Calu3 (cell line): Measurements from ENCODE around the gene CTCF. TPM values are rescaled to one million over a fixed set of nuclear protein-coding genes. Genes with fewer than 3 reads are reported as not detected.
A peak's percentile ranks its signal among the peaks of the same experiment; 100 is the strongest.

Source experiments
- BruUV-seq: library from RNA; stranded (reverse); fragments of 400-500 nt; replicated peaks from 2 replicates; lab custom pipeline; 2021; lab: Mats Ljungman, UMichigan
- CTCF ChIA-PET: fragments of 300-600 bp; sonication (Branson Sonifier 250); formaldehyde crosslinking; loops from one replicate; lab custom pipeline; 2022; ENCODE audit warnings: antibody characterized with exemption; lab: Charles Lee
- DNase-seq: peaks from one replicate; pipeline ENCODE4 v3.0.0; 2022
- H3K27ac Mint-ChIP-seq: one replicate; pipeline ENCODE4 v1.8.0; 2022; ENCODE audit warnings: mixed read lengths; ENCODE audit not compliant: unreplicated experiment
- H3K27me3 Mint-ChIP-seq: one replicate; pipeline ENCODE4 v1.8.0; 2022; ENCODE audit warnings: mixed read lengths; ENCODE audit not compliant: unreplicated experiment
- H3K36me3 Mint-ChIP-seq: one replicate; pipeline ENCODE4 v1.8.0; 2022; ENCODE audit warnings: mild to moderate bottlenecking, moderate library complexity, mixed read lengths; ENCODE audit not compliant: insufficient read depth, unreplicated experiment
- H3K4me1 Mint-ChIP-seq: one replicate; pipeline ENCODE4 v1.8.0; 2022; ENCODE audit warnings: mild to moderate bottlenecking, low read depth, mixed read lengths; ENCODE audit not compliant: unreplicated experiment
- H3K4me3 Mint-ChIP-seq: one replicate; pipeline ENCODE4 v1.8.0; 2022; ENCODE audit warnings: mild to moderate bottlenecking, low read depth, moderate library complexity, mixed read lengths; ENCODE audit not compliant: unreplicated experiment
- H3K9me3 Mint-ChIP-seq: one replicate; pipeline ENCODE4 v1.8.0; 2022; ENCODE audit warnings: low read depth, mixed read lengths; ENCODE audit not compliant: unreplicated experiment
- CTCF ChIP-seq: fragments of 200-600 bp; IDR thresholded peaks from one replicate; pipeline ENCODE4 v1.8.0; 2022; ENCODE audit warnings: antibody characterized with exemption; ENCODE audit not compliant: unreplicated experiment
- intact Hi-C: fragments of 100-400 bp; cut with micrococcal nuclease; formaldehyde crosslinking; loops from one replicate; pipeline ENCODE4 v1.10.0; 2022; ENCODE audit not compliant: unreplicated experiment
- total RNA-seq: library from RNA; stranded (reverse); gene quantifications from 2 replicates; pipeline ENCODE4 v1.2.3, GENCODE V29; 2022

The CTCF gene
- total RNA-seq, 1 experiment from 2014 or later: 52.1 TPM

- BruUV-seq: no TSS peak
- Mint-ChIP-seq H3K27me3 (no peaks in the 10 kb centered on the region), H3K4me1 (peaks cover 37% of the 10 kb centered on the region), H3K4me3 (no peak overlapping the region), H3K9me3 (no peaks in the 10 kb centered on the region), H3K36me3 (peaks cover 76% of the 10 kb centered on the region), H3K27ac (no peak overlapping the region)
- intact Hi-C loops: no loop called here
- no peak for DNase-seq
- TF ChIP-seq CTCF: no peak
- CTCF ChIA-PET: interaction anchor here (1.0 kb wide), 1 partner anchor 22 kb away, joined by 4 read pairs; the partner anchor contains the start of gene CTCF
Measured at GRCh38 chr16:67540756-67541155, 21.6 kb upstream of the CTCF start.

DNA sequence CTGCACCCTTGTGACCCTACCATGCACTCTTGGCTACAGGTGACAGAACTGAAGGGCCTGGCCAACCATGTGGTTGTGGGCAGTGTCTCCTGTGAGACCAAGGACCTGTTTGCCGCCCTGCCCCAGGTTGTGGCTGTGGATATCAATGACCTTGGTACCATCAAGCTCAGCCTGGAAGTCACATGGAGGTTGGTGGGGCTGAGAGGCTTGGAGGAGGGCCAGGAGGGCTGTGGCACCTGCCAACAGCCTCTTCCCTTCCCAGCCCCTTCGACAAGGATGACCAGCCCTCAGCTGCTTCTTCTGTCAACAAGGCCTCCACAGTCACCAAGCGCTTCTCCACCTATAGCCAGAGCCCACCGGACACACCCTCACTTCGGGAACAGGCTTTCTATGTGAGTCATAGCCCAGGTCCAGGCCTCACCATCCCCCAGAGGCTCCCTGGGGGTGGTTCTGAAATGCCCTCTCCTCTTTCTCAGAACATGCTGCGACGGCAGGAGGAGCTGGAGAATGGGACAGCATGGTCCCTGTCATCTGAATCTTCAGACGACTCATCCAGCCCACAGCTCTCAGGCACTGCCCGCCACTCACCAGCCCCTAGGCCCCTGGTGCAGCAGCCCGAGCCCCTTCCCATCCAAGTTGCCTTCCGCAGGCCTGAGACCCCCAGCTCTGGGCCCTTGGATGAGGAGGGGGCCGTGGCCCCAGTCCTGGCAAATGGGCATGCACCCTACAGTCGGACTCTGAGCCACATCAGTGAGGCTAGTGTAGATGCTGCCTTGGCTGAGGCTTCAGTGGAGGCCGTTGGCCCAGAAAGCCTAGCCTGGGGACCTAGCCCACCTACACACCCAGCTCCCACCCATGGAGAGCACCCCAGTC is 20.7 kb upstream of the CTCF start:
- TF ChIP-seq CTCF: no peak
- Mint-ChIP-seq H3K9me3 (no peaks in the 10 kb centered on the region), H3K36me3 (peaks cover 75% of the 10 kb centered on the region), H3K4me3 (peak overlapping the region; percentile 18), H3K27ac (peak overlapping the region; percentile 32), H3K4me1 (peaks cover 30% of the 10 kb centered on the region), H3K27me3 (no peaks in the 10 kb centered on the region)
- peak; percentile 55 for DNase-seq
- CTCF ChIA-PET: interaction anchor here (0.6 to 1.2 kb wide), 4 partner anchors 21 to 103 kb away, joined by 3 to 4 read pairs (median 4); partner anchors contain the start of genes CARMIL2 and CTCF
- BruUV-seq: no TSS peak
- intact Hi-C loops: no loop called here

- intact Hi-C loops: no loop called here
- peak; percentile 53 for DNase-seq
- Mint-ChIP-seq H3K4me1 (peaks cover 27% of the 10 kb centered on the region), H3K9me3 (no peaks in the 10 kb centered on the region), H3K27me3 (no peaks in the 10 kb centered on the region), H3K4me3 (no peak overlapping the region), H3K36me3 (peaks cover 75% of the 10 kb centered on the region), H3K27ac (peak overlapping the region; percentile 3)
- BruUV-seq: TSS peak; percentile 24
- no peak for TF ChIP-seq CTCF
- CTCF ChIA-PET: interaction anchor here (0.6 kb wide), 1 partner anchor 27 kb away, joined by 3 read pairs; no protein-coding TSS in a partner anchor
Measured at GRCh38 chr16:67542464-67542863, 19.9 kb upstream of the CTCF start.

- H3K4me3 Mint-ChIP-seq: no peak overlapping the region
- CTCF ChIA-PET: no interaction called here
- no peak for TF ChIP-seq CTCF
- H3K9me3 Mint-ChIP-seq: no peaks in the 10 kb centered on the region
- intact Hi-C loops: no loop called here
- BruUV-seq: no TSS peak
- no peaks in the 10 kb centered on the region for H3K27me3 Mint-ChIP-seq
- no peak overlapping the region for H3K27ac Mint-ChIP-seq
- DNase-seq: no peak
- H3K36me3 Mint-ChIP-seq: peaks cover 78% of the 10 kb centered on the region
- H3K4me1 Mint-ChIP-seq: peaks cover 27% of the 10 kb centered on the region
Measured at GRCh38 chr16:67543036-67543435, 19.3 kb upstream of the CTCF start.
